K562 (cell line): ENCODE data around the gene CCDC92. TPM values are rescaled to one million over a fixed set of nuclear protein-coding genes. Genes with fewer than 3 reads are reported as not detected.
A peak's percentile ranks its signal among the peaks of the same experiment; 100 is the strongest.

Experiments used
- ARNT ChIP-seq, 2 experiments: fragments of 450-650 bp; IDR thresholded peaks; 2 replicates each; pipeline ENCODE4 v1.6.1; 2016; ENCODE audit warnings: mild to moderate bottlenecking in 1 of 2
- ATF3 ChIP-seq, 2 experiments: fragments of 450-650 bp in 1 of 2; sonication (generic) in 1 of 2; formaldehyde crosslinking in 1 of 2; IDR thresholded peaks in 1 of 2; conservative IDR thresholded peaks in 1 of 2; 2 replicates each; pipeline versions ENCODE4 v1.6.1 to v1.8.1; 2016 to 2023; ENCODE audit warnings: mild to moderate bottlenecking in 2 of 2, moderate library complexity in 2 of 2, inconsistent platforms in 1 of 2, missing genetic modification reagents in 1 of 2
- BRF1 ChIP-seq: IDR thresholded peaks from 3 replicates; pipeline ENCODE4 v1.6.1; 2011; ENCODE audit warnings: borderline replicate concordance, mild to moderate bottlenecking; ENCODE audit not compliant: insufficient read length; ENCODE audit errors: extremely low read depth
- CC2D1A ChIP-seq: fragments of 450-650 bp; IDR thresholded peaks from 2 replicates; pipeline ENCODE4 v1.6.1; 2017; ENCODE audit warnings: mild to moderate bottlenecking
- CHD1 ChIP-seq: fragments of 200-600 bp; sonication (generic); IDR thresholded peaks from one replicate; pipeline ENCODE4 v1.6.1; 2012; ENCODE audit warnings: mild to moderate bottlenecking, moderate library complexity, low read length, inconsistent platforms
- E2F3 ChIP-seq: fragments of 250-450 bp; sonication (Bioruptor Pico); IDR thresholded peaks from 2 replicates; pipeline ENCODE4 v1.4.0; 2020; ENCODE audit warnings: mild to moderate bottlenecking
- ELF4 ChIP-seq: fragments of 450-650 bp; formaldehyde crosslinking; IDR thresholded peaks from 2 replicates; pipeline ENCODE4 v1.4.0; 2022; ENCODE audit warnings: missing genetic modification characterization
- ETS2 ChIP-seq: IDR thresholded peaks from 2 replicates; pipeline ENCODE4 v1.6.1; 2016; ENCODE audit warnings: borderline replicate concordance, missing genetic modification characterization, mild to moderate bottlenecking, moderate library complexity, missing compliant biosample characterization; ENCODE audit not compliant: poor library complexity, severe bottlenecking
- HIVEP1 ChIP-seq: fragments of 250-450 bp; sonication (Bioruptor Pico); IDR thresholded peaks from 2 replicates; pipeline ENCODE4 v1.4.0; 2020; ENCODE audit warnings: mild to moderate bottlenecking
- IRF2 ChIP-seq: sonication (generic); formaldehyde crosslinking; IDR thresholded peaks from 2 replicates; pipeline ENCODE4 v1.8.1; 2022; ENCODE audit warnings: mild to moderate bottlenecking, missing genetic modification reagents
- NRF1 ChIP-seq, 2 experiments: fragments of 450-650 bp; IDR thresholded peaks in 1 of 2; conservative IDR thresholded peaks in 1 of 2; 2 replicates each; pipeline ENCODE4 v1.6.1; 2014; ENCODE audit warnings: mild to moderate bottlenecking in 2 of 2
- RBM34 ChIP-seq: fragments of 200-400 bp; formaldehyde crosslinking; IDR thresholded peaks from 2 replicates; pipeline ENCODE4 v1.6.1; 2018; ENCODE audit warnings: low read length, borderline replicate concordance; ENCODE audit not compliant: insufficient read depth
- SREBF1 ChIP-seq: fragments of 150-350 bp; IDR thresholded peaks from 2 replicates; pipeline ENCODE4 v1.6.1; 2014; ENCODE audit warnings: antibody characterized with exemption, low read depth, low read length, borderline replicate concordance
- STAT6 ChIP-seq: sonication (generic); formaldehyde crosslinking; IDR thresholded peaks from 2 replicates; pipeline ENCODE4 v1.8.1; 2023; ENCODE audit warnings: mild to moderate bottlenecking, missing genetic modification reagents
- TAF1 ChIP-seq: IDR thresholded peaks from 2 replicates; pipeline ENCODE4 v1.6.1; 2011; ENCODE audit warnings: mild to moderate bottlenecking, low read length, moderate library complexity; ENCODE audit not compliant: insufficient read depth, control insufficient read depth, severe bottlenecking; ENCODE audit errors: extremely low read depth
- TCF7L2 ChIP-seq: fragments of 150-350 bp; IDR thresholded peaks from 2 replicates; pipeline ENCODE4 v1.6.1; 2016; ENCODE audit warnings: low read depth, mild to moderate bottlenecking, low read length, moderate library complexity
- TFAM ChIP-seq: fragments of 250-450 bp; sonication (Bioruptor Pico); conservative IDR thresholded peaks from 2 replicates; pipeline ENCODE4 v1.5.0; 2021; ENCODE audit warnings: mild to moderate bottlenecking, moderate library complexity
- ZFP36 ChIP-seq: fragments of 150-350 bp; IDR thresholded peaks from 2 replicates; pipeline ENCODE4 v1.6.1; 2018; ENCODE audit warnings: low read length, low read depth; ENCODE audit not compliant: partially characterized antibody
- ZNF133 ChIP-seq: fragments of 250-450 bp; sonication (Bioruptor Pico); IDR thresholded peaks from 2 replicates; pipeline ENCODE4 v1.4.0; 2020; ENCODE audit warnings: mild to moderate bottlenecking
- ZNF146 ChIP-seq: IDR thresholded peaks from one replicate; pipeline ENCODE4 v1.6.1; 2018; ENCODE audit warnings: missing compliant biosample characterization; ENCODE audit not compliant: unreplicated experiment
- ZNF398 ChIP-seq: fragments of 250-450 bp; sonication (Bioruptor Pico); IDR thresholded peaks from 2 replicates; pipeline ENCODE4 v1.8.0; 2021; ENCODE audit warnings: moderate library complexity, mild to moderate bottlenecking, inconsistent platforms
- ZNF511 ChIP-seq: sonication (generic); formaldehyde crosslinking; IDR thresholded peaks from 2 replicates; pipeline ENCODE4 v1.8.0; 2022; ENCODE audit warnings: mild to moderate bottlenecking, missing genetic modification reagents
- polyA plus RNA-seq, 8 experiments: library from polyadenylated mRNA; depleted of rRNA in 4 of 8; stranded (reverse) in 5 of 8; unstranded in 3 of 8; fragments of >200 nt; fragmentation: Nextera tagmentation in 2 of 8; fragmentation: Illumina TruSeq in 1 of 8; extraction: Ambion mirVana in 2 of 8; extraction: Trizol in 1 of 8; gene quantifications; 2 replicates each; pipeline versions ENCODE4 v1.2.1 to v1.2.3, GENCODE V29; 2011 to 2014; ENCODE audit warnings: inconsistent platforms in 1 of 8, missing spikeins in 1 of 8
- total RNA-seq, 7 experiments: library from RNA; depleted of rRNA in 6 of 7; stranded (reverse); fragments of >200 nt in 6 of 7; fragmentation: Illumina TruSeq in 2 of 7; extraction: Trizol in 2 of 7; gene quantifications; 2 replicates each; pipeline versions ENCODE4 v1.2.1 to v1.2.3, GENCODE V29; 2011 to 2021; ENCODE audit warnings: low replicate concordance in 1 of 7

Gene CCDC92
- total and polyA plus RNA-seq, 9 of the 15 experiments (the other 6 are each of a cell fraction or from before 2014, with no cell fraction given): 0.27 to 5.9 (median 2.1) TPM

- TF ChIP-seq ZNF146 (CRISPR knock-in tag): no peak
- peak in 1 of 2 experiments; percentile 28; a peak in 2 of 4 replicates for TF ChIP-seq NRF1 (conservative IDR thresholded peaks at IDR 0.05 in 1 of 2, IDR thresholded peaks at IDR 0.05 in 1 of 2)
- TF ChIP-seq TCF7L2: no peak
- no peak for TF ChIP-seq BRF1
- no peak for TF ChIP-seq RBM34
- TF ChIP-seq TAF1: peak; percentile 35
- TF ChIP-seq ARNT (IDR thresholded peaks at IDR 0.05): no peak
- no peak for TF ChIP-seq ELF4
- no peak for TF ChIP-seq ZFP36
- no peak for TF ChIP-seq IRF2 (CRISPR knock-in tag)
- no peak for TF ChIP-seq SREBF1
- no peak for TF ChIP-seq ZNF398 (CRISPR knock-in tag)
- no peak for TF ChIP-seq ETS2 (tag)
- no peak for TF ChIP-seq HIVEP1 (CRISPR knock-in tag)
- TF ChIP-seq ATF3 (IDR thresholded peaks at IDR 0.05): no peak
- TF ChIP-seq ATF3 (CRISPR knock-in tag; conservative IDR thresholded peaks at IDR 0.05): no peak
- TF ChIP-seq CC2D1A: 0 out of 2 replicates have a peak, but pooled peaks have one; percentile 18
- no peak for TF ChIP-seq STAT6 (CRISPR knock-in tag)
- no peak for TF ChIP-seq E2F3 (CRISPR knock-in tag)
- TF ChIP-seq ZNF511: no peak
- TF ChIP-seq TFAM (CRISPR knock-in tag): no peak
- no peak for TF ChIP-seq ZNF133 (CRISPR knock-in tag)
- peak; percentile 72 for TF ChIP-seq CHD1
Observed at GRCh38 chr12:123973552-123974341, 1.1 kb upstream of the CCDC92 start (continued).
